Adipocyte (in vitro differentiated cells): ENCODE measurements around the gene MAP4K1.
"Not testable (repeated sequence)": the region's sequence is repeated elsewhere in the genome, so short reads cannot be mapped to it uniquely, and the experiment has no call there.

Experiments used
- DNase-seq: peaks from one replicate; pipeline ENCODE4 v3.0.0-alpha.2; 2015; ENCODE audit warnings: low read depth
- H3K27me3 ChIP-seq: replicated peaks from 2 replicates; pipeline ENCODE4 v1.7.0; 2013; ENCODE audit warnings: mild to moderate bottlenecking, low read length, moderate library complexity; ENCODE audit not compliant: control insufficient read depth, insufficient read depth
- H3K36me3 ChIP-seq: 2 replicates; pipeline ENCODE4 v1.7.0; 2013; ENCODE audit warnings: low read length, mild to moderate bottlenecking, moderate library complexity; ENCODE audit not compliant: control insufficient read depth, insufficient read depth, severe bottlenecking
- H3K4me1 ChIP-seq: 2 replicates; pipeline ENCODE4 v1.7.0; 2013; ENCODE audit warnings: mild to moderate bottlenecking, low read length, moderate library complexity; ENCODE audit not compliant: control insufficient read depth, insufficient read depth
- H3K4me3 ChIP-seq: 2 replicates; pipeline ENCODE4 v1.7.0; 2013; ENCODE audit warnings: mild to moderate bottlenecking, low read length, moderate library complexity
- H3K9ac ChIP-seq: 2 replicates; pipeline ENCODE4 v1.7.0; 2013; ENCODE audit warnings: mild to moderate bottlenecking, low read length, moderate library complexity
- H3K9me3 ChIP-seq: 2 replicates; pipeline ENCODE4 v1.7.0; 2013; ENCODE audit warnings: mild to moderate bottlenecking, low read length, moderate library complexity; ENCODE audit not compliant: control insufficient read depth

Gene MAP4K1

GRCh38 chr19:38616265-38616664 lies 1.5 kb downstream of the MAP4K1 start:
- Histone ChIP-seq H3K9me3 (no peaks in the 10 kb centered on the region), H3K9ac (no peak overlapping the region), H3K4me1 (peaks cover 16% of the 10 kb centered on the region), H3K27me3 (no peaks in the 10 kb centered on the region), H3K4me3 (no peak overlapping the region), H3K36me3 (peaks cover 8% of the 10 kb centered on the region)
- DNase-seq: no peak

GRCh38 chr19:38615007-38615581 lies 2.7 kb downstream of the MAP4K1 start:
- no peak overlapping the region for H3K4me3 ChIP-seq
- H3K36me3 ChIP-seq: no peaks in the 10 kb centered on the region
- DNase-seq: no peak
- H3K9ac ChIP-seq: no peak overlapping the region
- no peaks in the 10 kb centered on the region for H3K9me3 ChIP-seq
- H3K27me3 ChIP-seq: no peaks in the 10 kb centered on the region
- H3K4me1 ChIP-seq: peaks cover 13% of the 10 kb centered on the region

- Histone ChIP-seq H3K4me3 (no peak overlapping the region), H3K9me3 (no peaks in the 10 kb centered on the region), H3K9ac (no peak overlapping the region), H3K27me3 (peaks cover 6% of the 10 kb centered on the region), H3K36me3 (no peaks in the 10 kb centered on the region), H3K4me1 (peaks cover 7% of the 10 kb centered on the region)
- no peak for DNase-seq
Measured at GRCh38 chr19:38614289-38614688, 3.5 kb downstream of the MAP4K1 start.

GRCh38 chr19:38606131-38606530 lies 11.6 kb downstream of the MAP4K1 start:
- no peak overlapping the region for H3K9ac ChIP-seq
- DNase-seq: no peak
- peaks cover 6% of the 10 kb centered on the region for H3K27me3 ChIP-seq
- no peaks in the 10 kb centered on the region for H3K36me3 ChIP-seq
- no peaks in the 10 kb centered on the region for H3K9me3 ChIP-seq
- H3K4me3 ChIP-seq: no peak overlapping the region
- no peaks in the 10 kb centered on the region for H3K4me1 ChIP-seq

GRCh38 chr19:38602856-38603255 lies 14.9 kb downstream of the MAP4K1 start:
- H3K27me3 ChIP-seq, H3K36me3 ChIP-seq, H3K4me1 ChIP-seq, H3K4me3 ChIP-seq, H3K9me3 ChIP-seq, H3K9ac ChIP-seq, DNase-seq: not testable (repeated sequence)

GRCh38 chr19:38599722-38600121 lies 18.0 kb downstream of the MAP4K1 start:
- no peaks in the 10 kb centered on the region for H3K9me3 ChIP-seq
- H3K9ac ChIP-seq: no peak overlapping the region
- H3K4me1 ChIP-seq: no peaks in the 10 kb centered on the region
- no peak overlapping the region for H3K4me3 ChIP-seq
- DNase-seq: no peak
- no peaks in the 10 kb centered on the region for H3K36me3 ChIP-seq
- peaks cover 5% of the 10 kb centered on the region for H3K27me3 ChIP-seq

GRCh38 chr19:38597075-38597474 lies 20.7 kb downstream of the MAP4K1 start:
- H3K9ac ChIP-seq: no peak overlapping the region
- H3K9me3 ChIP-seq: no peaks in the 10 kb centered on the region
- H3K36me3 ChIP-seq: no peaks in the 10 kb centered on the region
- H3K4me3 ChIP-seq: no peak overlapping the region
- peaks cover 13% of the 10 kb centered on the region for H3K27me3 ChIP-seq
- DNase-seq: no peak
- H3K4me1 ChIP-seq: no peaks in the 10 kb centered on the region

GRCh38 chr19:38596057-38596981 lies 21.4 kb downstream of the MAP4K1 start:
- Histone ChIP-seq H3K4me3 (no peak overlapping the region), H3K9ac (no peak overlapping the region), H3K4me1 (no peaks in the 10 kb centered on the region), H3K36me3 (no peaks in the 10 kb centered on the region), H3K27me3 (peaks cover 13% of the 10 kb centered on the region), H3K9me3 (no peaks in the 10 kb centered on the region)
- peak; percentile 5 for DNase-seq

- no peaks in the 10 kb centered on the region for H3K36me3 ChIP-seq
- no peaks in the 10 kb centered on the region for H3K4me1 ChIP-seq
- H3K27me3 ChIP-seq: peaks cover 13% of the 10 kb centered on the region
- no peaks in the 10 kb centered on the region for H3K9me3 ChIP-seq
- H3K4me3 ChIP-seq: no peak overlapping the region
- DNase-seq: no peak
- no peak overlapping the region for H3K9ac ChIP-seq
Measured at GRCh38 chr19:38592940-38593339, 24.8 kb downstream of the MAP4K1 start.

GRCh38 chr19:38588041-38588440 lies 29.7 kb downstream of the MAP4K1 start:
- H3K9ac ChIP-seq: no peak overlapping the region
- no peaks in the 10 kb centered on the region for H3K36me3 ChIP-seq
- no peaks in the 10 kb centered on the region for H3K4me1 ChIP-seq
- no peaks in the 10 kb centered on the region for H3K9me3 ChIP-seq
- no peak for DNase-seq
- no peaks in the 10 kb centered on the region for H3K27me3 ChIP-seq
- H3K4me3 ChIP-seq: no peak overlapping the region

- Histone ChIP-seq H3K4me1 (no peaks in the 10 kb centered on the region), H3K9me3 (no peaks in the 10 kb centered on the region), H3K27me3 (no peaks in the 10 kb centered on the region), H3K4me3 (no peak overlapping the region), H3K36me3 (no peaks in the 10 kb centered on the region), H3K9ac (no peak overlapping the region)
- DNase-seq: no peak
Measured at GRCh38 chr19:38587562-38587961, 30.2 kb downstream of the MAP4K1 start.
